IMR-90 (cell line): ENCODE data around the gene GNAI3. TPM values are rescaled to one million over a fixed set of nuclear protein-coding genes. Genes with fewer than 3 reads are reported as not detected.

Experiments
- ATAC-seq: fragments of 200-7000 bp; cut with Tn5 transposase; 2 replicates; pipeline ENCODE4 v1.9.1; 2020; ENCODE audit warnings: low read depth, mild to moderate bottlenecking, moderate library complexity
- BruUV-seq: library from RNA; stranded (reverse); fragments of 400-500 nt; replicated peaks from 2 replicates; lab custom pipeline; 2021; lab: Mats Ljungman, UMichigan
- CTCF ChIA-PET: fragments of 300-600 bp; formaldehyde crosslinking; extraction: SDS; loops from one replicate; lab custom pipeline; 2021; ENCODE audit warnings: antibody characterized with exemption; lab: Yijun Ruan, JAX
- POLR2A ChIA-PET: fragments of 300-600 bp; sonication (Branson Sonifier 250); formaldehyde crosslinking; loops from one replicate; lab custom pipeline; 2022; ENCODE audit warnings: antibody characterized with exemption; ENCODE audit not compliant: unreplicated experiment; lab: Charles Lee
- DNase-seq: peaks from one replicate; pipeline ENCODE4 v3.0.0; 2013
- H2AFZ ChIP-seq: replicated peaks from 2 replicates; pipeline ENCODE3; 2013; ENCODE audit warnings: low read length, mild to moderate bottlenecking; ENCODE audit not compliant: poor library complexity
- H2AK5ac ChIP-seq: 2 replicates; pipeline ENCODE4 v1.6.1; 2013; ENCODE audit warnings: low read depth, low read length, inconsistent platforms
- H2AK9ac ChIP-seq: replicated peaks from 2 replicates; pipeline ENCODE3; 2013; ENCODE audit warnings: mild to moderate bottlenecking, low read depth, low read length, moderate library complexity; ENCODE audit not compliant: poor library complexity
- H2BK120ac ChIP-seq: 2 replicates; pipeline ENCODE4 v1.6.1; 2013; ENCODE audit warnings: low read depth, low read length, inconsistent platforms
- H2BK15ac ChIP-seq: 3 replicates; pipeline ENCODE4 v1.6.1; 2013; ENCODE audit warnings: low read depth, low read length, inconsistent platforms
- H2BK20ac ChIP-seq: 2 replicates; pipeline ENCODE4 v1.6.1; 2013; ENCODE audit warnings: low read depth, mild to moderate bottlenecking, inconsistent platforms, low read length, moderate library complexity
- H2BK5ac ChIP-seq: 2 replicates; pipeline ENCODE4 v1.6.1; 2013; ENCODE audit warnings: mild to moderate bottlenecking, low read depth, low read length, inconsistent platforms; ENCODE audit not compliant: poor library complexity, severe bottlenecking
- H3K14ac ChIP-seq: replicated peaks from 2 replicates; pipeline ENCODE4 v1.6.1; 2013; ENCODE audit warnings: low read depth, low read length, inconsistent platforms
- H3K18ac ChIP-seq: 2 replicates; pipeline ENCODE4 v1.6.1; 2013; ENCODE audit warnings: low read depth, low read length, control low read depth
- H3K23ac ChIP-seq: 2 replicates; pipeline ENCODE4 v1.6.1; 2013; ENCODE audit warnings: low read depth, low read length, inconsistent platforms
- H3K27ac ChIP-seq: 2 replicates; pipeline ENCODE4 v1.5.1; 2013; ENCODE audit warnings: mild to moderate bottlenecking, control low read depth, low read length; ENCODE audit not compliant: insufficient read depth
- H3K27me3 ChIP-seq: 2 replicates; pipeline ENCODE4 v1.6.1; 2013; ENCODE audit warnings: low read length; ENCODE audit not compliant: control insufficient read depth, insufficient read depth
- H3K36me3 ChIP-seq: 2 replicates; pipeline ENCODE4 v1.6.1; 2013; ENCODE audit warnings: low read length, mixed read lengths; ENCODE audit not compliant: control insufficient read depth, insufficient read depth
- H3K4ac ChIP-seq: 2 replicates; pipeline ENCODE4 v1.6.1; 2013; ENCODE audit warnings: low read depth, low read length, inconsistent platforms
- H3K4me1 ChIP-seq: 2 replicates; pipeline ENCODE4 v1.6.1; 2013; ENCODE audit warnings: low read length, mixed read lengths; ENCODE audit not compliant: control insufficient read depth, insufficient read depth
- H3K4me2 ChIP-seq: 2 replicates; pipeline ENCODE4 v1.6.1; 2013; ENCODE audit warnings: low read depth, mild to moderate bottlenecking, control low read depth, low read length, moderate library complexity
- H3K4me3 ChIP-seq: 2 replicates; pipeline ENCODE4 v1.5.1; 2013; ENCODE audit warnings: low read depth, mild to moderate bottlenecking, control low read depth, low read length, moderate library complexity; ENCODE audit not compliant: insufficient read depth
- H3K56ac ChIP-seq: 2 replicates; pipeline ENCODE4 v1.6.1; 2013; ENCODE audit warnings: low read length, inconsistent platforms; ENCODE audit not compliant: insufficient read depth; ENCODE audit errors: extremely low read depth
- H3K79me1 ChIP-seq, 2 experiments: 2 replicates each; pipeline ENCODE4 v1.6.1; 2013; ENCODE audit warnings: low read length in 2 of 2, inconsistent platforms in 1 of 2, low read depth in 1 of 2
- H3K9ac ChIP-seq: 2 replicates; pipeline ENCODE4 v1.6.1; 2013; ENCODE audit warnings: low read depth, low read length, control low read depth
- H3K9me1 ChIP-seq: 2 replicates; pipeline ENCODE4 v1.6.1; 2013; ENCODE audit warnings: low read length, inconsistent platforms; ENCODE audit not compliant: insufficient read depth
- H3K9me3 ChIP-seq: 2 replicates; pipeline ENCODE4 v1.6.1; 2013; ENCODE audit warnings: low read length; ENCODE audit not compliant: control insufficient read depth, insufficient read depth
- H4K20me1 ChIP-seq: 2 replicates; pipeline ENCODE4 v1.6.1; 2013; ENCODE audit warnings: low read length, inconsistent platforms; ENCODE audit not compliant: insufficient read depth
- H4K5ac ChIP-seq: 2 replicates; pipeline ENCODE4 v1.6.1; 2013; ENCODE audit warnings: mild to moderate bottlenecking, low read depth, low read length, control low read depth
- H4K8ac ChIP-seq, 2 experiments: 2 replicates each; pipeline ENCODE4 v1.6.1; 2013; ENCODE audit warnings: low read depth in 2 of 2, low read length in 2 of 2, control low read depth in 1 of 2, inconsistent platforms in 1 of 2
- H4K91ac ChIP-seq: 2 replicates; pipeline ENCODE4 v1.6.1; 2013; ENCODE audit warnings: low read depth, low read length, inconsistent platforms; ENCODE audit not compliant: insufficient read depth
- CEBPB ChIP-seq: IDR thresholded peaks from 2 replicates; pipeline ENCODE4 v1.6.1; 2012; ENCODE audit warnings: low read depth, low read length, improper control_type of control experiment
- WGBS, 2 experiments: methylation state at CpG; one replicate each; pipeline versions ENCODE4 v1.1.5 to v1.1.7; 2013; ENCODE audit warnings: missing lambda C conversion rate in 2 of 2; ENCODE audit not compliant: insufficient read length in 1 of 2; ENCODE audit errors: extremely low coverage in 2 of 2; 5-methylcytosine and 5-hydroxymethylcytosine counted together
- dilution Hi-C: fragments of 300-500 bp; cut with HindIII; formaldehyde crosslinking; loops from one replicate; pipeline ENCODE4 v1.14.3; 2018; ENCODE audit warnings: low sequenced_read_pairs; ENCODE audit not compliant: unreplicated experiment
- in situ Hi-C: fragments of 300-500 bp; cut with MboI; formaldehyde crosslinking; loops from 3 replicates; pipeline ENCODE4 v1.14.3; 2019; ENCODE audit warnings: low sequenced_read_pairs, inconsistent platforms, mixed read lengths
- intact Hi-C: fragments of 100-400 bp; cut with micrococcal nuclease; formaldehyde crosslinking; loops from 2 replicates; pipeline ENCODE4 v1.10.0; 2022
- polyA plus RNA-seq, 3 experiments: library from polyadenylated mRNA; depleted of rRNA; stranded (reverse); fragments of >200 nt; gene quantifications; 2 replicates each; pipeline ENCODE4 v1.2.3, GENCODE V29; 2012; ENCODE audit warnings: low replicate concordance in 1 of 3
- total RNA-seq: library from RNA; depleted of rRNA; stranded (reverse); fragments of >200 nt; gene quantifications from 2 replicates; pipeline ENCODE4 v1.2.3, GENCODE V29; 2012

Gene GNAI3
- total and polyA plus RNA-seq, 2 of the 4 experiments (the other 2 are of a cell fraction) = 5.9 to 14.9 TPM

DNA sequence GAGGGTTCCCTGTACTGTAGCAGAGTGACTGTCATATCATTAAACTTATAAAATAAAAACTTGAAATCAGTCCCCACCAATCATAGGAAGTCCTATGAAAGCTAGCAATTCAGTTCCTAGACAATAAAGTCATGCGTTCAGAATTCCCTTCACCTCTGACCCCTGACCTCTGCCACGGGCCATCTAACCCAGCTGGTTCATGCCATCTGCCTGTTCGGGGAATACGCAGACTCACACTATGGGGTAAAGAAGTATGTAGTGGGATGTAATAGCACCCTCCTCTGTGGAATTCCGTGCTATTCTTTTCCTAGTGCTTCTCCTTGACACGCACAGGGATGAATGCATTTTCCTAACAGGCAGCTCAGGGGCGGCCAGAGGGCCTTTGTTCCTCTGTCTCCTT lies 109.6 kb downstream of the GNAI3 start:
- H2BK20ac ChIP-seq = no peak overlapping the region
- H3K4me2 ChIP-seq = no peak overlapping the region
- peaks cover 9% of the 10 kb centered on the region for H3K9me1 ChIP-seq
- H3K27ac ChIP-seq = no peak overlapping the region
- no peak overlapping the region for H3K23ac ChIP-seq
- H4K5ac ChIP-seq = no peak overlapping the region
- H3K36me3 ChIP-seq = peaks cover 16% of the 10 kb centered on the region; the same call in 1 of the 2 replicates
- H2AK5ac ChIP-seq = no peak overlapping the region
- no peak overlapping the region for H2BK15ac ChIP-seq
- H3K4ac ChIP-seq = no peak overlapping the region
- no peak overlapping the region for H3K56ac ChIP-seq
- no peak overlapping the region for H4K91ac ChIP-seq
- TF ChIP-seq CEBPB = no peak
- peaks cover 0 to 10% of the 10 kb centered on the region in 2 experiments; a peak in 3 of 4 replicates for H3K79me1 ChIP-seq
- H3K4me1 ChIP-seq = no peaks in the 10 kb centered on the region; the same call in 1 of the 2 replicates
- POLR2A ChIA-PET = no interaction called here
- intact Hi-C loops (no loop called here), dilution Hi-C loops (no loop called here), in situ Hi-C loops (no loop called here)
- no peaks in the 10 kb centered on the region for H3K9me3 ChIP-seq
- no CpG with 5 or more reads among the region's 7 CpGs for WGBS, 2 experiments
- H3K27me3 ChIP-seq = no peaks in the 10 kb centered on the region
- no peak for DNase-seq
- no TSS peak for BruUV-seq
- no peak overlapping the region for H2AFZ ChIP-seq
- H3K14ac ChIP-seq = no peak overlapping the region
- H4K8ac ChIP-seq = no peak overlapping the region
- H3K9ac ChIP-seq = no peak overlapping the region
- no peak overlapping the region for H2BK120ac ChIP-seq
- H2AK9ac ChIP-seq = no peak overlapping the region
- H2BK5ac ChIP-seq = no peak overlapping the region
- no peak for ATAC-seq
- H3K18ac ChIP-seq = no peak overlapping the region
- H3K4me3 ChIP-seq = no peak overlapping the region
- CTCF ChIA-PET = no interaction called here
- no peaks in the 10 kb centered on the region for H4K20me1 ChIP-seq
